Measurements from ENCODE around the gene KCNAB1.

The KCNAB1 gene

GRCh38 chr3:156246961-156247725 is 126.8 kb downstream of the KCNAB1 start:
- no peak overlapping the region for H3K27ac ChIP-seq (ENCODE audit: low read length)
- H4K20me1 ChIP-seq (ENCODE audit: insufficient read depth, low read length): no peaks in the 10 kb centered on the region
- no peak overlapping the region for H2AFZ ChIP-seq (ENCODE audit: low read length)
- H3K4me1 ChIP-seq (ENCODE audit: low read length): no peaks in the 10 kb centered on the region
- H3K4me3 ChIP-seq (ENCODE audit: low read length): no peak overlapping the region
- no peaks in the 10 kb centered on the region for H3K9me2 ChIP-seq (replicated peaks; ENCODE audit: insufficient read depth, low read length)
- no peak for DNase-seq
- H3K9ac ChIP-seq (ENCODE audit: low read length): no peak overlapping the region
- no peaks in the 10 kb centered on the region for H3K9me3 ChIP-seq (replicated peaks; ENCODE audit: insufficient read depth, low read length)
- H3K4me2 ChIP-seq (ENCODE audit: low read depth, low read length): no peak overlapping the region
- H3K36me3 ChIP-seq (replicated peaks; ENCODE audit: insufficient read depth, low read length): no peaks in the 10 kb centered on the region
- no peaks in the 10 kb centered on the region for H3K27me3 ChIP-seq (replicated peaks; ENCODE audit: insufficient read depth, low read length)
- H3F3A ChIP-seq (ENCODE audit: insufficient read depth, low read length): no peaks in the 10 kb centered on the region
- no peaks in the 10 kb centered on the region for H3K79me2 ChIP-seq (ENCODE audit: low read length)
- TF ChIP-seq EZH2phosphoT487 (IDR thresholded peaks at IDR 0.05; ENCODE audit: low read length): no peak
- TF ChIP-seq CTCF (IDR thresholded peaks at IDR 0.05; ENCODE audit: low read length): no peak
- no peak for TF ChIP-seq EZH2 (optimal IDR thresholded peaks at IDR 0.05; ENCODE audit: low read depth, low read length)

- H3F3A ChIP-seq (ENCODE audit: insufficient read depth, low read length): no peaks in the 10 kb centered on the region
- no peak for DNase-seq
These were observed 130.2 kb downstream of the KCNAB1 start for GRCh38 chr3:156250550-156250949.

GRCh38 chr3:156251424-156251823 is 131.0 kb downstream of the KCNAB1 start:
- Histone ChIP-seq H4K20me1 (ENCODE audit: insufficient read depth, low read length) (no peaks in the 10 kb centered on the region), H3K9me2 (replicated peaks; ENCODE audit: insufficient read depth, low read length) (no peaks in the 10 kb centered on the region), H3K9me3 (replicated peaks; ENCODE audit: insufficient read depth, low read length) (no peaks in the 10 kb centered on the region), H3K27me3 (replicated peaks; ENCODE audit: insufficient read depth, low read length) (no peaks in the 10 kb centered on the region), H3F3A (ENCODE audit: insufficient read depth, low read length) (no peaks in the 10 kb centered on the region), H3K4me2 (ENCODE audit: low read depth, low read length) (no peak overlapping the region), H3K4me1 (ENCODE audit: low read length) (0 out of 2 replicates have a peak, but pooled peaks cover 6% of the 10 kb centered on the region), H2AFZ (ENCODE audit: low read length) (no peak overlapping the region), H3K79me2 (ENCODE audit: low read length) (no peaks in the 10 kb centered on the region), H3K36me3 (replicated peaks; ENCODE audit: insufficient read depth, low read length) (no peaks in the 10 kb centered on the region), H3K9ac (ENCODE audit: low read length) (no peak overlapping the region), H3K27ac (ENCODE audit: low read length) (no peak overlapping the region), H3K4me3 (ENCODE audit: low read length) (no peak overlapping the region)
- DNase-seq: no peak
- TF ChIP-seq EZH2phosphoT487 (IDR thresholded peaks at IDR 0.05; ENCODE audit: low read length): no peak
- no peak for TF ChIP-seq EZH2 (optimal IDR thresholded peaks at IDR 0.05; ENCODE audit: low read depth, low read length)
- no peak for TF ChIP-seq CTCF (IDR thresholded peaks at IDR 0.05; ENCODE audit: low read length)

More at GRCh38 chr3:156250550-156250949, 130.2 kb downstream of the KCNAB1 start:
- no peaks in the 10 kb centered on the region for H3K79me2 ChIP-seq (ENCODE audit: low read length)
- no peak overlapping the region for H3K4me3 ChIP-seq (ENCODE audit: low read length)
- H3K36me3 ChIP-seq (replicated peaks; ENCODE audit: insufficient read depth, low read length): no peaks in the 10 kb centered on the region
- H3K9ac ChIP-seq (ENCODE audit: low read length): no peak overlapping the region
- no peaks in the 10 kb centered on the region for H4K20me1 ChIP-seq (ENCODE audit: insufficient read depth, low read length)
- H3K27me3 ChIP-seq (replicated peaks; ENCODE audit: insufficient read depth, low read length): no peaks in the 10 kb centered on the region
- no peak overlapping the region for H2AFZ ChIP-seq (ENCODE audit: low read length)
- TF ChIP-seq CTCF (IDR thresholded peaks at IDR 0.05; ENCODE audit: low read length): no peak
- no peak for TF ChIP-seq EZH2phosphoT487 (IDR thresholded peaks at IDR 0.05; ENCODE audit: low read length)
- no peak for TF ChIP-seq EZH2 (optimal IDR thresholded peaks at IDR 0.05; ENCODE audit: low read depth, low read length)
- no peak overlapping the region for H3K4me2 ChIP-seq (ENCODE audit: low read depth, low read length)
- H3K27ac ChIP-seq (ENCODE audit: low read length): no peak overlapping the region
- no peaks in the 10 kb centered on the region for H3K9me2 ChIP-seq (replicated peaks; ENCODE audit: insufficient read depth, low read length)
- 0 out of 2 replicates have a peak, but pooled peaks cover 6% of the 10 kb centered on the region for H3K4me1 ChIP-seq (ENCODE audit: low read length)
- no peaks in the 10 kb centered on the region for H3K9me3 ChIP-seq (replicated peaks; ENCODE audit: insufficient read depth, low read length)
